Activated CD4-positive, alpha-beta T cell treated with anti-CD3 and anti-CD28 coated beads, Interleukin-2, amount 50 U/mL, for 4 hours (primary cell): ENCODE results near the gene SLC23A3.
A peak's percentile ranks its signal among the peaks of the same experiment; 100 is the strongest.

Experiments used
- DNase-seq, 2 experiments: peaks; one replicate each; pipeline ENCODE4 v3.0.0-alpha.2; 2020

The SLC23A3 gene

DNA sequence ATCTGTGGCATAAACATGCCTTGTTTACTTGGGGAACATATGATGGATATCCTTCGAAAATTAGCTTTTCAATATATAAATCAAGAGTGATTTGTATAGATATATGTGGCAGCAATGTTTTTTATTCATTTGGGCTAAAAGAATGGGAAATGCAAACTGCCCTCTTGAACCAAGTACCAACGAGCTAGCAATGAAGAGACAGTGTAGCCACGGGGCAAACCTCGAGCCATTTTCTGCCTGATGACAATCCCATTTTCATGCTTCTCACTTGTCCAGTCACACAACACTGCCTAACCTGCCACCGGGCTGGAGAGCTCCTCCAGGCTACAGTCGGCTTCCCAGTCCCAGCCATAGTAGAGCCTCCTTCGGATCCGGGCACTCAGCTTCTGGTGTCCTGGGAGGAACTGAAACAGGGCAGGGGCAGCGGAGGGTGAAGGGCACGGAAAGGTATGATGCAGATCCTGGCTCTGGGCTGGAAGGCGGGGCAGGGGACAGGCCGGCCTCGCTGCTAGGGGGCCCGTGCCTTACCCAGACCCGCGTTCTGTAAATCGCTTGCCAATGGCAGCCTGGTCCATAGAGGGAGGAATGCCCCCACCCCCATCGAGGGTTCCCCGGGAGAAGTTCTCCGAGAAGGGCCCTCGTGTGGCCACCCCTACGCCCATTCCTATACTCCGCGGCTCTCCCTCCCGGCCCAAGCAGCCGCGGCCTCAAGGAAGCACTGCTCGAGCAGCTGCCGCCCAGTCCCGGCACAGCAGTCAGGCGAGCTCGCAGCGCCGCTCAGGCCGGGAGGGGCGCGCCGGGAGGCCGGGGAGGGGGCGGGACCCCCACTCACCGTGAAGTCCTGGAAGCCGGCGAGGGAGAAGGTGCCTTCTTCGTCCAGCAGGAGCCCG, 6.3 kb upstream of the SLC23A3 start:
- DNase-seq: peak in 1 of 2 experiments; percentile 8

DNA sequence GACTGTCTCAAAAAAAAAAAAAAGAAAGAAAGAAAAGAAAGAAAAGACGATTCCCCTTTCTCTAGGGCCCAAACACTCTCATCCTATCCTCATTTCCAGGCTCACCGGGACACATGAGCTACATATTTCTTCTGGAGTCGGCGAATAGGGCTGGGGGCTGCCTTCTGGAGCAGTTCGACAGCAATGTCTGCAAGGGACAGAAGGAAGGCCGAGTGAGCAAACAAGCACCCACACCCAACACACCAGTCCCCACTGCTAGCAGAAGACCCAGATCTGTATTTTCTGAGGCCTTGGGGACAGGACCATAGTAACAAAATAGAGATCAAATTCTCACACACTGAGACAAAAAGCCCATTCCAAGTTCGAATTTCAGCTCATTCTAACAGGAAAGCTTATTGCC, 5.7 kb upstream of the SLC23A3 start:
- no peak for DNase-seq

- no peak for DNase-seq
Measured at GRCh38 chr2:219174801-219175200, 5.0 kb upstream of the SLC23A3 start.

GRCh38 chr2:219174146-219174545, 4.3 kb upstream of the SLC23A3 start:
- no peak for DNase-seq

- DNase-seq: no peak
Measured at GRCh38 chr2:219173176-219173575, 3.3 kb upstream of the SLC23A3 start.

- no peak for DNase-seq
Measured at GRCh38 chr2:219172231-219173154, 2.7 kb upstream of the SLC23A3 start.

- no peak for DNase-seq
Measured at GRCh38 chr2:219171231-219171651, 1.4 kb upstream of the SLC23A3 start.

- DNase-seq: no peak
Measured at GRCh38 chr2:219168932-219169331, 897 bp downstream of the SLC23A3 start.

GRCh38 chr2:219168526-219168925, 1.3 kb downstream of the SLC23A3 start:
- DNase-seq: no peak

GRCh38 chr2:219167997-219168396, 1.8 kb downstream of the SLC23A3 start:
- no peak for DNase-seq

- DNase-seq: no peak
Measured at GRCh38 chr2:219165058-219165911, 4.5 kb downstream of the SLC23A3 start.

GRCh38 chr2:219163156-219163555, 6.7 kb downstream of the SLC23A3 start:
- no peak for DNase-seq

DNA sequence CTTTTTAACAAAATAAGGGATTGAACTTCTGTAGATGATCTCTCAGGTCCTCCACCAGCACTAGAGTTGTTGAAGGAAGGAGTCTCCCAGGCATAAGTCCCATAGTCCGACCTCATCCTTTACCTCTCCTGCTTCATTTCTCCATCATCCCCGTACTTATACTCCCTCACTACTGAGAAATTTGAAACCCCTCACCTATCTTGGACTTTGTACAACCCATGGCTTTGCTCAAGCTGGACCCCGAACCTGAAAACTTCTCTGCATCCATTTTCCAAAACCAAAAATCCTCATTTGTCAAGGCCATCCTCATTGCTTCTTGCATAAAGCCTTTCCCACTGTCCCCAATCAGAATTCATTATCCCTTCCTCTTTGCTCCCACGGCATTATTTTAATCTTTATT, 8.7 kb downstream of the SLC23A3 start:
- DNase-seq: no peak

DNA sequence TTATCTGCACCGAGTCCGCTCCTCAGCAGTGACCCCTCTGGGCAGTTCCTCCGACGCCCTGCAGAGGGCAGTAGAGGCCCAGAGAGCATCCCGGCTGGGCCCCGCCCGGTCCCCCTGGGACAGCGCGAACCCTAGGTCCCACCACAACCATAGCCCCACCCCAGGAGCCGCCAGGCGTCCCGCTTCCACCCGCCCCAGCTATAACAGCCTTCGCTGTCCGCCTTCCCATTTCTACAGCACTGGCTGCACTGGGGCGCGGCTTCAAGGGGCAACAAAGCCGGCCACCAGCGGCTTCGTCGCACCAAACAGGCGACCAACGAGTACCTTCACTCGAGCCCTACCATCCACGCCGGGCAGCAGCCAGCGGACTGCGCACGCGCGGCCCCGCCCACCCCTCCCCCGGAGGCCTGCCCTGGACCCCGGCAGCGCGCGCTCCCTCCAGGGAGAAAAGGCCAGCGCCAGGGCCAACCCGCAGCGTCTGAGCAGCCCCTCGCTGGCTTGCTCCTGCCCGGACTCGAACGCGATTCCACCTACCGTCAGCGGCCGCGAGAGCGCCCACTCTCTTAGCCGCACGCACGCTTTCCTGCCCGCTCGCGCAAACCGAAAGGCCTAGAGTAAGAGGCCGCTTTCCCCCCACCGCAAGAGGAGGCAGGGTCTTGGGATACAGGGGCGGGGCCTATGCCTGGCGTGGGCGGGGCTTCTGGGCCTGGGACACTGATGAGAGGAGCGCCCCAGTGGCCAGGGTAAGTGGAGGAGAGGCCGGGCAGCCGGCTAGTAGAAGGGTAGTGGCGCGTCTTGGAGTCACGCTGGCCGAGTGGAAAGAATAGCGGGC, 9.4 kb downstream of the SLC23A3 start, which contains the start of gene NHEJ1:
TSS of gene NHEJ1 (minus strand) at position 630 of the 832 bp plus-strand sequence. CDS start 2,453 bp downstream, outside the sequence.
- peak; percentile 89 to 91 for DNase-seq

- no peak for DNase-seq
Measured at GRCh38 chr2:219159771-219160185, 10.1 kb downstream of the SLC23A3 start.

DNA sequence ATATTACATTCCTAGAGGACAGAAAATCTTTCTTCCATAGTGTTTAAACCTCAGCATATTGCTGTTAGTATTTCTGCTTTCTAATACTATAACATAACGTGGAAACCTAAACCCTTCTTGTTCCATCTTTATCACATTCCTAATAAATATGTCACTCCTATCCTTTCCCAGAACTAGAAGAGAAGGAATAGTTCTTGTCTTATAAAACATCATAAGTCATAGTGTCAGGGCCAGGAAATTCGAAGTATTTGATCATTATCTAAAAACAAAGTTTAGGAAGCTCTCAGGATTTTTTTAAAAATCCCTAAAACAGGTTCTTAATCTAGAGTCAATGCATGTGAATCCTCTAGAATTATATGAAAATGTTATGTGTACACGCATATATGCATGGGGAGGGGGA, 11.2 kb downstream of the SLC23A3 start:
- DNase-seq: no peak

DNA sequence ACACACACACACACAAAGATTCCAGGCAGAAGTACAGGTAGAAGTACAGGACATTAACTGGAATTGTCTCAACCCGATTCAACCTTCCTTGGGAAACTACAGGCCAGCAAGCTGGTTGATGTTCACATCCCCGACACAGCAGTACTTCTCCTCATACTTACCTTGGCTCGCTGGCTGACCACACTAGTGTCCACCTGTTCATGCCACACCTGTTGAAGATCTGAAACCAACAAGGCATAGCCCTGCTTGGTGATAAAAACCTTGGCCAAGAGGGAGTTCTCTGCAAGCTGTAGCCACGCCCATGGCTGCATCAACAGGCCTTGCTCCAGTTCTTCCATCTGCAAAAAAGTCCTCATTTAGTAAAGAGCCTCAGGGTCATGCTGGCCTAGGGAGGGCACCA, 11.8 kb downstream of the SLC23A3 start:
- no peak for DNase-seq

DNA sequence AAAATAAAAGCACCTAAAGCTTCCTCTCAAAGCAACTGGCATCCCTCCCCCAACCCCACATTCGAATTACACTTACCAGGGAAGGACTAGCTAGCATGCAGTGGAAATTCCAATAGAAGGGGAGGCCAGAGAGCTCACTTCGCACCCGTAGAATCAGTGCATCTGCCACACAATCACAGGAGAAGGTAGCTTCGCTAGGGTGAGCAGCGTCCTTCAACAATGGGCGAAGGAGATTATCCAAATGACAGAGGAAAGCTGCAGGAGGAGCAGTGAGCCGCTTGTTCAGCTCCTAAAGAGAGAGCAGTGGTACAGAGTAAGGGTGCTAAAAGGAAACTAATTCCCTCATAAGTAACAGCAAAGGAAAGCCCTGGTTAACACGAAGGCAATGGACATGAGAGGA, 12.4 kb downstream of the SLC23A3 start:
- DNase-seq: no peak

- no peak for DNase-seq
Measured at GRCh38 chr2:219155054-219155644, 14.7 kb downstream of the SLC23A3 start.

DNA sequence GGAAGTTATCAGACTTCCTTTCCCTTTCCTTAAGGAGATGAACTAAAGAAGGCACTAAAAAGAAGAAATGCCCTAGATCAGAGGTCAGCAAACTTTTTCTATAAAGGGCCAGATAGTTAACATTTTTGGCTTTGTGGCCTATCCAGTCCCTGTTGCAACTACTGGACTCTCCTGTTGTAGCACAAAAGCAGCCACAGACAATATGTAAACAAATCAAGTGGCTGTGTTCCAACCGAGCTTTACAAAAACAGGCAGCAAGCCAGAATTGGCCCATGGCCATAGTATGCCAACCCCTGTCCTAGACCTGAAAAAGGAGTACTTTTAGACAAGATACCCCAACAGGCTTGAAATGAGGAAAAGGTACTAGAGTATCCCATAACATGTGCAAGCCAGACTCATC, 20.2 kb downstream of the SLC23A3 start:
- DNase-seq: no peak

DNA sequence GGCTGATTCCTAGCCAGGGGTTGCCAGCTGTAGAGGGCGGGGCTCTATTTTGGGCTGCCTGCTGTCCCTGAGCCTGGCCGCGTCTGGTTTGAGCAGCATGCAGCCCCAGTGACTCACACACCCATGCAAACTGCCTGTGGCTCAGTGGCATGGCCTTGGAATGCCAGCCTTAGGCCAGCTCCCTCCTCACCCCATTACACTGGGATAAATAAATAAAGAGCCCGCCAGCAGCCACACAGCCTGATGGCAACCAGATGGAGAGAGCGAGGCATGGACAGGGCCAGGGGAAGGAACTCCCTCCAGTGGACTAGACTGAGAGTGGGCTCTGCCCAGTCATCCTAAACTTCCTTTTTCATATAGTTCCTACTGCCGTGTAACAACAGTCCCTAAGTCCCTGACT, 27.5 kb downstream of the SLC23A3 start:
- no peak for DNase-seq
